Breast epithelium (tissue), 3 donors: Measurements from ENCODE around the gene ABLIM2.

Source experiments
- CTCF ChIP-seq, 3 donors: fragments of 450-650 bp; IDR thresholded peaks; one replicate each; pipeline ENCODE4 v1.5.1; 2016 to 2017; ENCODE audit warnings: antibody characterized with exemption in 3 of 3, mild to moderate bottlenecking in 3 of 3, moderate library complexity in 3 of 3
- POLR2A ChIP-seq: fragments of 450-650 bp; IDR thresholded peaks from one replicate; pipeline ENCODE4 v1.6.1; 2016; ENCODE audit warnings: antibody characterized with exemption, mild to moderate bottlenecking, moderate library complexity

GRCh38 chr4:8005814-8006215 is 152.8 kb downstream of the ABLIM2 start:
- TF ChIP-seq POLR2A (no peak), CTCF (IDR thresholded peaks at IDR 0.05) (no peak)
